HCT116 (cell line): ENCODE results near the gene TAS1R2. TPM values are rescaled to one million over a fixed set of nuclear protein-coding genes. Genes with fewer than 3 reads are reported as not detected.

Experiments used
- ATAC-seq: fragments of 200-7000 bp; cut with Tn5 transposase; 2 replicates; pipeline ENCODE4 v1.9.1; 2020; ENCODE audit warnings: mild to moderate bottlenecking, moderate library complexity
- BruUV-seq: library from RNA; stranded (reverse); fragments of 400-500 nt; replicated peaks from 2 replicates; lab custom pipeline; 2021; lab: Mats Ljungman, UMichigan
- CTCF ChIA-PET: fragments of 300-600 bp; sonication (Branson Sonifier 250); formaldehyde crosslinking; loops from one replicate; lab custom pipeline; 2021; ENCODE audit warnings: antibody characterized with exemption; lab: Charles Lee
- POLR2A ChIA-PET: fragments of 300-600, 350-600 bp; sonication (Branson Sonifier 250); formaldehyde crosslinking; loops from one replicate; lab custom pipeline; 2021; ENCODE audit warnings: antibody characterized with exemption; lab: Charles Lee
- RAD21 ChIA-PET, 2 experiments: fragments of 300-600 bp; sonication (Branson Sonifier 250); formaldehyde crosslinking; loops; one replicate each; lab custom pipeline; 2023; ENCODE audit warnings: low total read pairs in 2 of 2; ENCODE audit not compliant: uncharacterized antibody in 2 of 2, unreplicated experiment in 2 of 2, low non-redundant PET in 1 of 2; lab: Charles Lee
- DNase-seq: peaks from one replicate; pipeline ENCODE4 v3.0.0-alpha.2; 2010; ENCODE audit warnings: low read depth, low spot score
- H2AFZ ChIP-seq: fragments of 200-600 bp; shearing (Covaris generic), sonication (generic); 2 replicates; pipeline ENCODE4 v1.6.1; 2017; ENCODE audit warnings: low read depth, mixed run types, mixed read lengths, antibody characterized with exemption, low read length; ENCODE audit not compliant: poor library complexity, severe bottlenecking
- H3K27ac ChIP-seq: 2 replicates; pipeline ENCODE4 v1.5.1; 2012; ENCODE audit warnings: low read depth, low read length
- H3K27me3 ChIP-seq: fragments of 200-600 bp; sonication (generic); 2 replicates; pipeline ENCODE4 v1.6.1; 2016; ENCODE audit warnings: mixed run types, low read length, mixed read lengths; ENCODE audit not compliant: insufficient read depth
- H3K36me3 ChIP-seq, 2 experiments: fragments of 200-500 bp in 1 of 2; fragments of 200-600 bp in 1 of 2; sonication (Bioruptor generic) in 1 of 2; sonication (generic) in 1 of 2; 2 replicates each; pipeline versions ENCODE4 v1.5.1 to v1.6.1; 2014 to 2016; ENCODE audit warnings: low read length in 2 of 2, inconsistent platforms in 1 of 2, mixed read lengths in 1 of 2, mixed run types in 1 of 2; ENCODE audit not compliant: insufficient read depth in 2 of 2, control insufficient read depth in 1 of 2
- H3K4me1 ChIP-seq, 2 experiments: fragments of 200-600 bp in 1 of 2; sonication (generic) in 1 of 2; 2 replicates each; pipeline versions ENCODE4 v1.5.1 to v1.6.1; 2012 to 2017; ENCODE audit warnings: low read length in 2 of 2, inconsistent platforms in 1 of 2, mild to moderate bottlenecking in 1 of 2, mixed read lengths in 1 of 2, mixed run types in 1 of 2, moderate library complexity in 1 of 2; ENCODE audit not compliant: insufficient read depth in 2 of 2, control insufficient read depth in 1 of 2
- H3K4me2 ChIP-seq: fragments of 200-600 bp; sonication (generic); 2 replicates; pipeline ENCODE4 v1.6.1; 2017; ENCODE audit warnings: mixed run types, low read length, mixed read lengths
- H3K4me3 ChIP-seq, 2 experiments: fragments of 200-600 bp in 1 of 2; sonication (generic) in 1 of 2; replicated peaks in 1 of 2; 2 replicates each; pipeline ENCODE4 v1.5.1; 2011 to 2016; ENCODE audit warnings: low read length in 2 of 2, control low read depth in 1 of 2, low read depth in 1 of 2, mild to moderate bottlenecking in 1 of 2, mixed read lengths in 1 of 2, mixed run types in 1 of 2
- H3K79me2 ChIP-seq: fragments of 200-600 bp; sonication (generic); 2 replicates; pipeline ENCODE4 v1.6.1; 2017; ENCODE audit warnings: mild to moderate bottlenecking, mixed run types, low read length, moderate library complexity, mixed read lengths; ENCODE audit not compliant: insufficient read depth
- H3K9ac ChIP-seq: fragments of 200-600 bp; sonication (generic); 2 replicates; pipeline ENCODE4 v1.6.1; 2016; ENCODE audit warnings: low read length, mixed read lengths
- H3K9me2 ChIP-seq: fragments of 200-600 bp; sonication (generic), shearing (Covaris generic); 2 replicates; pipeline ENCODE4 v1.6.1; 2017; ENCODE audit warnings: mixed run types, mild to moderate bottlenecking, moderate library complexity; ENCODE audit not compliant: insufficient read depth
- H3K9me3 ChIP-seq, 2 experiments: fragments of 200-500 bp in 1 of 2; fragments of 200-600 bp in 1 of 2; sonication (Bioruptor generic) in 1 of 2; sonication (generic) in 1 of 2; 2 replicates each; pipeline ENCODE4 v1.6.1; 2014 to 2017; ENCODE audit warnings: low read length in 2 of 2, mixed read lengths in 2 of 2, inconsistent platforms in 1 of 2, low read depth in 1 of 2, mild to moderate bottlenecking in 1 of 2, mixed run types in 1 of 2, moderate library complexity in 1 of 2; ENCODE audit not compliant: control insufficient read depth in 1 of 2, insufficient read depth in 1 of 2
- H4K20me1 ChIP-seq: fragments of 200-600 bp; sonication (generic), shearing (Covaris generic); 2 replicates; pipeline ENCODE4 v1.6.1; 2017; ENCODE audit warnings: mixed run types, mild to moderate bottlenecking, moderate library complexity; ENCODE audit not compliant: insufficient read depth
- CBX3 ChIP-seq: IDR thresholded peaks from 2 replicates; pipeline ENCODE4 v1.6.1; 2012; ENCODE audit warnings: low read depth
- EGR1 ChIP-seq: IDR thresholded peaks from 2 replicates; pipeline ENCODE4 v1.6.1; 2012; ENCODE audit warnings: low read depth
- ELF1 ChIP-seq: IDR thresholded peaks from 2 replicates; pipeline ENCODE4 v1.6.1; 2012; ENCODE audit warnings: low read depth, borderline replicate concordance
- FOSL1 ChIP-seq: IDR thresholded peaks from 2 replicates; pipeline ENCODE4 v1.6.1; 2012; ENCODE audit warnings: low read depth
- SP1 ChIP-seq: IDR thresholded peaks from 2 replicates; pipeline ENCODE4 v1.6.1; 2012; ENCODE audit warnings: low read depth
- SRF ChIP-seq: IDR thresholded peaks from 2 replicates; pipeline ENCODE4 v1.6.1; 2012; ENCODE audit warnings: low read depth
- YY1 ChIP-seq: IDR thresholded peaks from 2 replicates; pipeline ENCODE4 v1.6.1; 2011; ENCODE audit warnings: low read length, low read depth, moderate library complexity, mild to moderate bottlenecking; ENCODE audit not compliant: insufficient replicate concordance; ENCODE audit errors: extremely low read depth
- ZFX ChIP-seq: fragments of 450-650 bp; IDR thresholded peaks from 2 replicates; pipeline ENCODE4 v1.6.1; 2017
- intact Hi-C: fragments of 100-400 bp; cut with micrococcal nuclease; formaldehyde crosslinking; loops from 2 replicates; pipeline ENCODE4 v1.10.0; 2022
- microRNA counts: library from miRNA; unstranded; fragments of <30 nt; microRNA quantifications from one replicate; lab custom pipeline; 2015
- microRNA-seq: library from miRNA; unstranded; fragments of <30 nt; microRNA quantifications from one replicate; pipeline ENCODE4, GENCODE V29; 2016; ENCODE audit warnings: borderline number of aligned reads
- total RNA-seq: library from RNA; stranded (reverse); gene quantifications from one replicate; pipeline ENCODE4 v1.2.1, GENCODE V29; 2021; ENCODE audit not compliant: unreplicated experiment
- TF ChIP-seq, protein P1 (sequence below): IDR thresholded peaks from 2 replicates; pipeline ENCODE4 v1.6.1; 2012

TAS1R2 gene
- total RNA-seq, 1 experiment from 2014 or later = not detected

DNA sequence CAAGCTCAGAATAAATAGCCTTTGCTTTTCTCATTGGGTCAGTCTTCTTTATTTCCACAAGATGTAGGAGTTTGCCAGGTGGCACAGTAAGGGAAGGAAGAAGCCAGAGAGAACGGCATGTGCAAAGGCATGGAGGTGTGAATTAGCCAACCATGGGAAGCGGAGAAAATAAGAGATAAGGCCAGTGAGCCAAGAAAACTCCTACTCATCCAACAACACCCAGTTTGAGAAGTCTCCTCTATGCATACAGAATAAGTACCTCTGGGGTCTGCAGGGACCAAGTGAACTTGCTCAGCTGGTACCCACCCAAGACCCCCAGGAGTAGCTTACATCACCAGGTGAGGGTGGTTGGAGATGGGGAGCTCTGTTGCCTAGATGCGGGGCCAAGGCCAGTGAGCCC lies 66.7 kb downstream of the TAS1R2 start:
- Histone ChIP-seq H2AFZ (no peak overlapping the region), H3K9me3 (no peaks in the 10 kb centered on the region), H3K36me3 (no peaks in the 10 kb centered on the region), H3K4me2 (no peak overlapping the region), H3K79me2 (no peaks in the 10 kb centered on the region), H3K4me1 (no peaks in the 10 kb centered on the region), H3K9me2 (no peaks in the 10 kb centered on the region), H3K27me3 (peaks cover 30% of the 10 kb centered on the region), H4K20me1 (no peaks in the 10 kb centered on the region), H3K4me3 (no peak overlapping the region), H3K9ac (no peak overlapping the region), H3K27ac (no peak overlapping the region)
- ChIA-PET RAD21 (no interaction called here), CTCF (no interaction called here), POLR2A (no interaction called here)
- intact Hi-C loops = no loop called here
- ATAC-seq (no peak), DNase-seq (no peak)
- TF ChIP-seq CBX3 = no peak
- TF ChIP-seq EGR1 = no peak
- no peak for TF ChIP-seq SRF
- no peak for TF ChIP-seq ELF1
- no peak for TF ChIP-seq FOSL1
- no peak for TF ChIP-seq SP1
- TF ChIP-seq YY1 = no peak
- TF ChIP-seq ZFX = no peak
- TF ChIP-seq, protein P1, sequence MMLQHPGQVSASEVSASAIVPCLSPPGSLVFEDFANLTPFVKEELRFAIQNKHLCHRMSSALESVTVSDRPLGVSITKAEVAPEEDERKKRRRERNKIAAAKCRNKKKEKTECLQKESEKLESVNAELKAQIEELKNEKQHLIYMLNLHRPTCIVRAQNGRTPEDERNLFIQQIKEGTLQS = no peak
- no TSS peak for BruUV-seq

MicroRNAs within 50 kb of the gene (microRNA counts, 767-probe panel; counts per million panel counts)
- microRNA hsa-miR-1290 (lab: Ali Mortazavi, UCI) = not detected

Small RNA genes lying within 50 kb of the gene (microRNA-seq; reads per million reads assigned to microRNA genes)
- not detected for gene MIR1290
- not detected for gene MIR4695

Other genes with a start within 250 kb of the TAS1R2 start
- gene PAX7, start 228.8 kb downstream of the TAS1R2 start, total RNA-seq = not detected
- gene ALDH4A1, start 42.9 kb upstream of the TAS1R2 start, total RNA-seq = 12.6 TPM
- 15.6 TPM for gene IFFO2, start 97.0 kb upstream of the TAS1R2 start, total RNA-seq